HG03565 (cell line): Measurements from ENCODE around the gene FYTTD1.

Experiments used
- ATAC-seq: cut with Tn5 transposase; IDR thresholded peaks from one replicate; pipeline ENCODE4 v1.9.1; 2021; ENCODE audit warnings: mild to moderate bottlenecking, moderate library complexity; ENCODE audit not compliant: unreplicated experiment

Gene FYTTD1

DNA sequence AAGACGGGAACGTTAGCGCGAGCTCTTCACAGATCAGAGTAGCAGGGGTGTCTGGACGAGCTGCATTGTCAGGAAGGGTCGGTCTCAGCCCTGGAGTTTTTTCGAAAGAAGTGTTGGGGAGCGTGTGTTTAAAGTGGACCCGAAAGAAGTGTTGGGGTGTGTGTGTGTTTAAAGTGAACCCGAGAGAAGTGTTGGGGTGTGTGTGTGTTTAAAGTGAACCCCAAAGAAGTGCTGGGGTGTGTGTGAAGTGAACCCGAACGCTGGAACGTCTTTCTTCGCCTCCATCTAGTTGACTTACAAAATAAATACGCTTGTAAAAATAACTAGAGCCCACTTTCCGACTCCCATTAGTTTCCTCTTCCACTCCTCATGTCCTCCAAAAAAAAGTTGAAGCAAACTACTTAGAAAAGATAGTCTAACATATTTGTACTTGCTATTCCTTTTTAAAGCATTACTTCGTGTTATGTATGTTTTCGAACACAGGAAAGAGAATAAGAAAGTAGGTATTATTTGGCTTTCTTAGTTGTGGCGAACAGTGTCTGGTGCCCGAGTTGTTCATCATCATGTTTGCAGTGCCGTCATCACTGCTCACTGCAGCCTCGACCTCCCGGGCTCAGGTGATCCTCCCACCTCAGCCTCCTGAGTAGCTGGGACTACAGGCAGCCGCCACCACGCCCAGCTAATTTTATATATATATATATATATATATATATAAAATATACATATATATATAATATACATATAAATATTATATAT, 42.4 kb downstream of the FYTTD1 start:
- ATAC-seq, result peak; percentile 14

DNA sequence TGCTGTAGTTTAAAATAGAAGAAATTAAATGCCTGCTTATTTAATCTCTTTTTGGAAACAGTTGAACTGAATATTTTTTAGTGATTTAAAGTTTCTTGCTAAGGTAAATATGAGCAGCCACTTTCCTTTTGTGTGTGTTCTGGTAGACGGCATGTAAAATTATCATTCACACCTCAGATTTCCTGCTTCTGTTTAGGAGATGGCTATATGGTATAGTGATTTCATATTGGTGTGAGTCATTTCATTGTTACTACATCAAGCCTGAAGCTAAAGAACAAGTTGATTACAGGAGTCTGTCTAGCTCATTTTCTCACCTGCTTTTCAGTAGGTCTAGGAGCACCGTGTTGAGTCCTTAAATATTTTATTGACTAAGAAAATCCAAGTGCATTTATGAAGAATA, 43.6 kb downstream of the FYTTD1 start:
- ATAC-seq, result no peak

DNA sequence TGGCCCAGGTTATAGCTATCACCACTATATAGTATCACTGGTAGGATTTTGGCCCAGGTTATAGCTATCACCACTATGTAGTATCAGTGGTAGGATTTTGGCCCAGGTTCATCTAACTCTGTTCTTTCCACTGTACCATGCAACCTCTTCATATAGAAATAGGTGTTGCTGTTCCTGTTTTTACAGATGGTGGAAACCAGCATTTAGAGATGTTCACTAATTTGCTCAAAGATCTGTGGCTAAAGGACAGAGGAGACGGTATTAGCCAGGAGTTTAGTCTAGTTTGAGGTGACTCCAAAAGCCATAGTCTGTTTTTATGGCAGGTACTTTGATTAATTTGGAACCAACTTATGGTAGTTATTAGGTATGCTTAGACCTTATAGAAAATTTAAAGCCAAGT, 44.4 kb downstream of the FYTTD1 start:
- ATAC-seq, result no peak

DNA sequence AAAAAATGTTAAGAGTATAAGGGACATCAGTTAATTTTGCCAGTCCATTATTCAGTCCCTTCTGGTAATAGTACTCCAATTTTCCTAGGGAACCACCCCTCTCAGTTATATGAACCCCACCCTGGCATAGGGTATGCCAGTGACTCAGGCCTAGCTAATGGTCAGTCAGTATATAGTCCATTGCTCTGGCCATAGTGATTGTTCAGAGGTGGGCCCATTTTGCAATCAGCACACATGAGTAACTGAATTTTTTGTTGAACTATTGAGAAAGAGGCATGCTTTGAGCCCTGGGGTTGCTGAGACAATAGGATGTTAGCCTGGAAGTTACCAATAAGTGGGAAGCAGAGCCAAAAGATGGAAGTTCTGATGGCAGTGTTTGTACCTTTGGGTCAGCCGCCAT, 45.5 kb downstream of the FYTTD1 start:
- ATAC-seq, result no peak

DNA sequence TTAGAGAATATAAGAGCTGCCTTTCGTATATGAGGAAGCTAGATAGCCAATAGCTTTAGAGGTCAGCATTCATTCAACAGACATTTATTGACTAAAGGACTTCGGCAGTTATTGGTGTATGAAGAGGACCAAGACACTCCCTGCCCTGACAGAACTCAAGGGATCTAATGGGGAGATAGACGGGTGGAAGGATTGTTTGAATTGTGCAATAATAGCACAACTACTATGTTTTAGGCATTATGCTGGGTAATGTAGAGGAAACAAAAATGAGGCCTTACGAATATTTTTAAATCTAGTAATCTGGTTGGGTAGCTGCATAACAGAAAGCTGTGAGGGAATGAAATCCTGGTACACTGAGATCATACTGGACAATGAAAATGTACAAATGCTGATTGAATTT, 46.4 kb downstream of the FYTTD1 start:
- no peak for ATAC-seq

DNA sequence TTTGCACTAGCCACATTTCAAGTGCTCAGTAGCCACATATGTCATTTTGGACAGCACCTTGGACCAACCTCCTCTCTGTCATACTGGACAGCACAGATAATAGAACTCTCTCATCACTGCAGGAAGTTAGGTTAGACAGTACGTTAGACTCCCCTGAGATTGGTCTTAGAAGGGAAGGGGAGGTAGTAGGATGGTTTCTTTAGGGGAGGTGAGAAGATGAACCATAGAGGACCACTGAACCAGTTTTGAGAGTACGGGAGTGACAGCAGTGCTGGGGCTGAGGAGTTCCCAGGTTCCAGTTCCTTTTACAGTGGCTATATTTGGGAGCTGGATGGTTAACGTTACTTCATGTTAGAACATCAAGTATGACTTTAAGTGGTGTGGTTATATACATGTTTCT, 49.2 kb downstream of the FYTTD1 start:
- ATAC-seq, result peak; percentile 58

DNA sequence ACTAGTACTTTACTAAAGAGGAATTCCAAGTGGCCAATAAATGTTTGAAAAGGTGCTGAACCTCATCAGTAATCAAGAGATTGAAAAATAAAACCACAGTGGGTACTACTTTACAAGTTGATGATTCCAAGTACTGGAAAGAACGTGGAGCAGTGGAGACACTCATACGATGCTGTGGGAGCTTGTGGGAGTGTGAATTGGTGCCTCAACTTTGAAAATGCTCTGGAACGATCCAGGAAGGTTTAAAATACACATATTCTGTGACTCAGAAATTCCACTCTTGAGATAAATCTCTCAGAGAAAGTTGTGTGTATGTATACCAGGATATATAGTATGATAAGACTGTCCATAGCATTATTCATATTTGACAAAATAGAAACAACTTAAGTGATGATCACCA, 50.7 kb downstream of the FYTTD1 start:
- no peak for ATAC-seq

DNA sequence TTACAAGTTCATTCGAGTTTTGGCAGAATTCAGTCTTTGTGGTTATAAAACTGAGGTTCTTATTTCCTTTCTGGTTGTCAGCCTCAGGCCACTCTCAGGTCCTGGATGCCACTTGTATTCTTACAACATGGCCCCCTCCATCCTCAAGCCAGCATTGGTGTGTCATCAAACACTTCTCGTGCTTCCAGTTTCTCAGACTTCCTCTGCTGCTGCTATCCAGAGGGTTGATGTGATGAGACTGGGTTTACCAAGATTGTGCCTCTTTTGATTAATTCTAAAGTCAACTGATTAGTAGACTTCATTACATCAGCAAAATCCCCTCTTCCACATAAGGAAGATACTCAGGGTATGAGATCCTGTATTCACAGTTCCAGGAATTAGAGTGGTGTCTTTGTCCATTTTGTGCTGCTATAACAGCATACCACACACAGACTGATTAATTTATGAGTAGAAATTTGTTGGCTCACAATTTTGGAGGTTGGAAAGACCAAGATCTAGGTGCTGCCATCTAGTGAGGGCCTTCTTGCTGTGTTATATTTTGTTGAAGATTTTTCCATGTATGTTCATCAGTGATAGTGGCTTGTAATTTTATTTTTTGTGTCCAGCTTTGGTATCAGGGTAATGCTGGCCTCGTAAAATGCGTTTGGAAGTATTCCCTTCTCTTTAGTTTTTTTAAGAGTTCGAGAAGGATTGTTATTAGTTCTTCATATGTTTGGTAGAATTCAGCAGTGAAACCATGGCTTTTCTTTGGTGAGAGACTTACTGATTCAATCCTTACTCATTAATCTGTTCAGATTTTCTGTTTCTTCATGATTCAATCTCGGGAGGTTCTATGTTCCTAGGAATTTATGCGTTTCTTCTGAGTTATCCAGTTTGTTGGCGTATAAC, 52.5 kb downstream of the FYTTD1 start:
- ATAC-seq, result no peak

DNA sequence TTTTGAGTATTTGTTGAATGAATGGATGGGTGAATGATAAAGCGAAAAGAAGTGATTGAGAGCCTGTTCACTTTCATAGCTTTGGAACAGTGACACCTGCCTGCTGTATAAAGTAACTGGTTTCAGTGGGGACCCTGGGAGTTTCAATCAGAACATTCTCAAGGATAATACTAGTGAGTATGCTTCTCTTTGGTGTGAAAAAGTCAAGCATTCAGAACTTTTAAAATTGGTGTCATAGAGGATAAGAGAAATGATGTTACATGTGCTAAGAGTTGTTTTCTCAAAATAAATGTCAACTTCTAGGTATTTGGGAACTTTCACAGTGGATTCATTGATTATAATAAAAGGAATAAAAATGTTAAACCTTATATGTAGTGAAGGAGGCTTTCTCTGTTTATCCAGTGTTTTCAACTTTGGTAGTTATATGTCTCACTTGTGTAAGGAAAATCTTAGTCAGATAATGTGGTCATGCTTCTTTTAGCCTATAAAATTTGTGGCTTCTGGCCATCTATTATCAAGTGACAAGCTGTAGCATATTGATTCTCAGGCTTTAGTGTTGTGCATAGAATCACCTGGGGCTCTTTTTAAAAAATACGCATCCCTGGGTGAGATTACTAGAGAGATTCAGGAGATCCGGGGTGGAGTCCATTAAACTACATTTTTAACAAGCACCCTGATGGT, 53.2 kb downstream of the FYTTD1 start:
- ATAC-seq, result no peak

DNA sequence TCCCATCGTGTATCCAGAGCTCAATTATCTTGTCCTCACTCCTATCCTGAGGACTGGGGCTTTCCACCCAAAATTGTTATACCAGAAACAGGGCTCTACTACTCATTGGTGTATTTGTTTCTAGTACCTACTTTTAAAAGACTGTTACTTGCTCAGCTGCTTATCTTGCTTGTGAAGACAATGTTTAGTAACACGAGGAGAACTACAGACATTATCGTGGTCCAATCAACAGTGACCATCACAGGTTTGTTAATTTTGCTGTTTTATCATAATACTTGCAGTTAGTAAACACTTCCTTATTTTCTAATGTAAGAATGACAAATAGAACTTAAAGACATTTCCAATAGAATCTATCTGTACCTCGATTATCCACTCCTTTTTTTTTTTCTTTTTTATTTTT, 54.8 kb downstream of the FYTTD1 start:
- ATAC-seq, result no peak

DNA sequence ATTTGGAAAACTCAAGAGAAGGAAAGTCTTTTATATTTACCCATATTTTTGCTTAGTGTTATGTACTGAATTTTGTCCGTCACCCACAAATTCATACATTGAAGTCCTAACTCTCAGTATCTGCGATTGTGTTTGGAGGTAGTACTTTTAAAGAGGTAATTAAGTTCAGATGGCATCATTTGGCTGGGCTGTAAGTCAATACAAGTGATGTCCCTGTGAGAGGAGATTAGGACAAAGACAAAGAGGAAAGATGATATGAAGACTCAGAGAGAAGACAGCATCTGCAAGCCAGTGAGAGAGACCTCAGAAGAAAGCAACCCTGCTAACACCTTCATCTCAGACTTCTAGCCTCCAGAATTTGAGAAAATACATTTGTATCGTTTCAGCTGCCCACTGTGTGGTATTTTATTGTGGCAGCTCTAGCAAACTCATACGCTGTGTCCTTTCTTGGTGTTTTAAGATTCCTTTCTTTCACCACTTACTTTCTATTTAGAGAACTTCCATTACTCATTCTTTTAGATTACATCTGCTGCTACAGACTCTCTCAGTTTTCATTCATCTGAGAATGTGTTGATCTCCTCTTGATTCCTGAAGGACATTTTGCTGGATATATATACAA, 58.4 kb downstream of the FYTTD1 start:
- no peak for ATAC-seq

DNA sequence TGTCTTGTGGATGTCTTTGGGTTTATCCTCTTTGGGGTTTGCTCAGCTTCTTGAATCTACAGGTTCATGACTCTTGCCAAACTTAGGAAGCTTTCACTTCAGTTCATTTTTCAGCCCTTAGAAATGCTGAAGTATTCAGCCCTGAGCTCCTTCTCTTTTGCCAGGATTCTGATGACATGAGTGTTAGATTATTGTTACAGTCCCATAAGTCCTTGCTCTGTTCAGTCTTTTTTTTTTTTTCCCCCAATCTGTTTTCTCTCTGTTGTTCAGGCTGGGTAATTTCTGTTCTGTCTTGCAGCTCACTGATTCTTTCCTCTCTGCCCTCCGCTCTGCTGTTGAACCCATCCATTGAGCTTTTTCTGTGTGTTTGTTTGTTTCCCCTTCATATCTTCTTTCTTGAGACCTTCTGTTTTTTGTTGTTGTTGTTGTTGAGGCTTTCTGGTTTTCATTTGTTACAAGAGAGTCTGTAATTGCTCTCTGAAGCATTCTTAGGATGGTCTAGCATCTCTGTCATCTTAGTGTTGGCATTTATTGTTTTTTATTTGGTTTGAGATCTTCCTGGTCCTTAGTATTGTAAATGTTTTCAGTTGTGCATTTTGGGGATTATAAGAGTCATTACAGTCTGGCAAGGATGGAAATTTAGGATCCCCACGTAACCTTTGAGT, 59.8 kb downstream of the FYTTD1 start:
- no peak for ATAC-seq

DNA sequence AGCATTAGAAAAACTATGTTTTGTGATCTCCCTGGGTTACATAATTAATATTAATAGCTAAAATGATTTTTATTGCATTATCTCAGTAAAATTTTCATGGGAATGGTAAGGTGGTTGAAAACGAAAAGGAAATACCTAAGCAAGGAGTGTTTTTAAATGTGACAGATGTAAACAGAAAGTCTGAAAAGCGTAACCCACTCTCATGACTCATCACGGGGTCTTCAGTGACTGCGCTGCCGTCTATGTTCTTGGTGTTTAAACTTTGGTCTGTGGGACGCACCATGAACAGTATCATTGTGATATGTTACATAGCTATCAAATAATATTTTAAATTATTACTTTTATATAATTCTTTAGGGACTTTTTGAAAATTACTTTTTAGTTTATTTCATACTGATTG, 61.2 kb downstream of the FYTTD1 start:
- ATAC-seq, result no peak

DNA sequence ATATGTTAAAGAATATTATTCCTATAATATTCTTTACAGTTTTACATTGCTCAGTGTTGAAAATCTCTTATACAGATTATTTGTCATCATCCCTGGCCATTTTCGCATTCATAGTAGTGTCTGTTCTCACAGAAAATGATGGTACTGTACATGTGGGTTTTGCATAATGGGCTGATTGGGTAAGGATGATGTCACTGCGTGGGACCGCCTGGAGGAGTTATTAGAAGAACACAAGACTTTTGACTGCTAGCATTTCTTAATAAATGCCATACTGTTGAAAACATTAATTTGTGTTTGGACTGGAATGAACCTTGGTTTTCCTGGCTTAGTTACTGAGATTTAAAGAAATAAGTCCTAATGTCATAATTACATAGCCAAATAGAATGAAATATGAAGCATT, 61.7 kb downstream of the FYTTD1 start:
- no peak for ATAC-seq

DNA sequence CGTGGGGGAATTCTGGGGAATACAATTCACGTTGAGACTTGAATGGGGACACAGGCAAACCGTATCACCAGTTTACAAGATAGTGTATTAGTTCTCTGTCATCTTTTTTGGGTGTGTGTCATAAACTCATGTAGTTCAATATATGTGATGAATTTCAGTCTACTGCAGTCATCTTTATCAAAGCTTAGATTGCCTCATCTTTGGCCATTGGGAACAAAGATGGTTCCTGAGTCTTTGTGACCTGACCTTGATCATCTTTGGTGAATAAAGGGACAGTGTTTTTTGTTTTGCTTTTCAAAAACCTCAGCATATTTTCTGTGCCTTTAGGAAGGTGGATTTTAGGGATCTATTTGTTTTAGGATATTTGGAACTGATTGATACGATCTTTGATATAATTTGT, 64.7 kb downstream of the FYTTD1 start:
- ATAC-seq, result no peak

DNA sequence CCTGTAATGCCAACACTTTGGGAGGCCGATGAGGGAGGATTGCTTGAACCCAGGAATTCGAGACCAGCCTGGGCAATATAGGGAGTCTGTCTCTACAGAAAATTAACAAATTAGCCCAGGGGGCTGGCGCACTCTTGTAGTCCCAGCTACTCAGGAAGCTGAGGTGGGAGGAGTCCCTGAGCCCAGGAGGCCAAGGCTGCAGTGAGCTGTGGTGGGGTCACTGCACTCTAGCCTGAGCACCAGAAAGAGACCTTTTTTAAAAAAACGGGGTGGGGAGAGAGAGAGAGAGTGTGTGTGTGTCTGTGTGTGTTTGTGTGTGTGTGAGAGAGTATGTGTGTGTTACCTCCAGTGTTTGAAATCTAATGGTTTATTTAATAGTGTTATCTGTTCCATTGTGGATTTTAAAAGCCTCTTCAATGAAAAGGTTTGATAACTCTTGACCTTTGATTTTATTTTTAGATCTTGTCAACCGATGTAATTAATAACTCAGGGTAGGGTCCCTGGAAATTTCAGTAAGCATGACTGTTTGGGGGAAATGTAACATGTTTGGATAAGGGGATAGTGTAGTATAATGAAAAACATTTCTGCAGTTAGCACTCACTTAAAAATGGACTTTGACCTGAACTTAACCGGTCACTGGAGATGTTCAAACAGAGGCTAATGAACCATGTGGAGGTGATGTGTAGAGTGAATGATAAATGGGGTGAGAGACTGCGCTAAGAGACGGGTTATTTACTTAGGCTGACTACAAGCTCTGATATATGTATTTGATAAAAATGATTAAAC, 71.1 kb downstream of the FYTTD1 start:
- no peak for ATAC-seq

DNA sequence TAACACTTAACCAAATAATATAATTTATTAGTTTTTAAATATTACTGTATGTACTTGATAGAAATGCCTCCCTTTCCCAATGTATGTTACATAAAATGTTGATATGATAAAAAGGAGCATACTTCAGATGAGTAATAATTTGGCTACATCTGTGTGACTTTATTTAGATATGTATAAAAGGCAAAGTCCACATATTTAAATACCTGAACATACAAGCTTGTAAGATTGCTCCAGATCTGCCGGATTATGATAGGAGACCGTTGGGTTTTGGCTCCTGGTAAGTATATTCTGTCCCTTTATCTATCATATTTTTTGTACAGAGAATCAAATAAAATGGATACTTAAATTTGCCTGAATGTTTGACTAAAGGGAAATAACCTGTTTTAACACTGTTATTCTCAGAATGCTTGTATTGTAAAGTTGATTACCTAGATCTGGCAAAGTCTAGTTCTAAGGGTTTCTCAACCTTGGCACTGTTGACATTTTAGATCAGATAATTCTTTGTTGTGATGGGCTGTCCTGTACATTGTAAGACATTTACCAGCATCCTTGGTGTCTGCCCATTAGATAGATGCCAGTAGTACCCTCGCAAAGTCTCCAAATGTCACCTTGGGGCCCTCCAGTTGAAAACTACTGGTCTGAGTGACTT, 79.8 kb downstream of the FYTTD1 start:
- ATAC-seq, result no peak

DNA sequence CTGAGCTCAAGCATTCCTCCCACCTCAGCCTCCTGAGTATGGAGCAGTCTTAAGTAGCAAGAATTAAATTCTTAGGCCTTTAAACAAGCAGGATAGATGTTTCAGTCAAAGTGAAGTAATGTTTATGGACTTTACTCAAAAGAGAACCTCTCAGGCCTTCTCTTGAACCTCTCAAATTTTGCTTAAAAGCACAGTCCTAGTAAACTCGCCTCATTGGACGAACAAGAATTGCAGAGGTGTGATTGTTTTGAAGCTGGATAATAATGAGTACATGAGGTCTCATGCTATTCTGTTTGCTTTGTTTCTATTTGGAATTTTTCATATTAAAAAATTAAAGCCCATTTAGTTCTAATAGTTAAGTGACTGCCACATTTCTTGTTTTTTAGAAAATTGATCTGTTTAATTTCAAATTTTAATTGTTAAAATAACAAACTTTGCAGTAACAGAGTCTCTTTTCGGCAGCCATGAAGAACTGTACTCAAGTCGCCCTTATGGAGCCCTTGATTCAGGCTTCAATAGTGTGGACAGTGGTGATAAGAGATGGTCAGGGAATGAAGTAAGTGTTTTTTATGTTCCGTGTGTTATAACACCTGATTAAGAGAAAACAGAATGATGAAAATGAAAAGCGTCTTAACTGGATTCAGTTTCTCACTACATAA, 80.8 kb downstream of the FYTTD1 start:
- no peak for ATAC-seq

DNA sequence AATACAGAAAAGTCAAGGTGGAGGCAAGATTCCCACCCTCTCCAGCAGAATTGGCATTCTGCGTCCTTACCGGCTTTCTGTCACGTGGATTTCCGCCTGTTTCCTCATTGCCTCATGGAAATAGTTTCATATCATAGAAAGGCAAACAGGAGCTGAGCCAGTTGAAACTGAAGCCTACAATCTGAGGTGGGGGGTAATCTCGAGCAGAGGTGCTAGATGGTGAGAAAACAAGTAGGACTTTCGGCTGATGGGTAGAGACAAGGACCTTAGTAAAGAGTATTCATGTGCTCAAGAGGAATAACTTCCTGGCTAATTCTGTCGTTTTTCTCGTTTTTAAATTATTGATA, 81.3 kb downstream of the FYTTD1 start:
- no peak for ATAC-seq
